Measurements from ENCODE around the gene XAF1.

GRCh38 chr17:6711081-6711674, 44.7 kb upstream of the XAF1 start:
- TF ChIP-seq CTCF (IDR thresholded peaks at IDR 0.05; ENCODE audit: low read length): no peak
- no peak for TF ChIP-seq EZH2 (optimal IDR thresholded peaks at IDR 0.05; ENCODE audit: low read depth, low read length)

Measured in MM.1S (cell line).